Activated CD4-positive, alpha-beta T cell treated with anti-CD3 and anti-CD28 coated beads for 24 hours (primary cell): ENCODE data around the gene ABCE1.

Experiments
- DNase-seq, 2 donors: peaks; one replicate each; pipeline ENCODE4 v3.0.0-alpha.2; 2020; ENCODE audit warnings: low read depth in 2 of 2

The ABCE1 gene

DNA sequence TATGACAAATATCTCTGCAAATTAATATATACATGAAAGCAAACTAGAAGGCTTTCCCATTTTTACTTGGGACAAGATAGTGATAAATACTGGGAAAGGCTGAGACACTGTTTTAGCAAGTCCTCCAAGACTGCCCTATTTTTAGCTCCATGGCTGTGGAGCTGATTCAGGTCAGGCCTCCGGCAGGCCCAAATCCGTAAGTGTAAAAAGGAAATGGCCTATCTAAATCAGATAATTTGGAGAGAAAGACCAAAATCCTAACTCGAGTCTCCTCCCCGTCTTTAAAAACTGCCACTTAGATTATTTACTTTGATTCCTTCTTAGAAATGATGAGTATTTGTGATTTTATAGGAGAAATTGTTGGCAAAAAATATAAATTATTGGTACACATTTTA lies 79.4 kb downstream of the ABCE1 start:
- no peak for DNase-seq

DNA sequence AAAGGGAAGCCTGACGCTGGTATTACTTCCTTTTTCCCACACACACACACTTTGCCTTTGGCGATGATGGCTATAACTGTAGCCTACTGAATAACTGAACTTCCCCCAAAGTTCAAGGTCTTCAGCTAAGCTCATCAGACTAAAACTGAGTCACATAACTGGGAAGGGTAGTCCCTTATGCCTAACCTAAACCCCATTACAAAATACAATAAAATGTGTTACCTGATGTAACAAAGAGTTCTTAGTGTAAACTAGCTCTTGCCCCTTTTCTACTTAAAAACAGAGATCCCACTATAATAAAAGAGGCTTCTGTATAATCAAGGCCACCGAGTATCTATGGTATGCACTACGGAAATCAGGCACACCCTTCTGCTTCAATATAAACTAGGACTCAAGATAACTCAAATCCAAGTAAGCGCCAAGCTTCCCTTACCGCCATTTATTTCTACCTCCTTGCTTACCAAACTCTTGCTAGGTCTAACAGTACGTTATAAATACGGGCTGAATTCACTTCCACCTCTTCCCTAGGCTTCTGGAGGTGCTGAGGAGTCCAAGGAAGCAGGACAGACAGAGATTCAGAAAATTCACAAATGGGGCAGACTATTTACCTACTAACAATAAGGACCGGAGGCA lies 79.9 kb downstream of the ABCE1 start:
- DNase-seq, result no peak

DNA sequence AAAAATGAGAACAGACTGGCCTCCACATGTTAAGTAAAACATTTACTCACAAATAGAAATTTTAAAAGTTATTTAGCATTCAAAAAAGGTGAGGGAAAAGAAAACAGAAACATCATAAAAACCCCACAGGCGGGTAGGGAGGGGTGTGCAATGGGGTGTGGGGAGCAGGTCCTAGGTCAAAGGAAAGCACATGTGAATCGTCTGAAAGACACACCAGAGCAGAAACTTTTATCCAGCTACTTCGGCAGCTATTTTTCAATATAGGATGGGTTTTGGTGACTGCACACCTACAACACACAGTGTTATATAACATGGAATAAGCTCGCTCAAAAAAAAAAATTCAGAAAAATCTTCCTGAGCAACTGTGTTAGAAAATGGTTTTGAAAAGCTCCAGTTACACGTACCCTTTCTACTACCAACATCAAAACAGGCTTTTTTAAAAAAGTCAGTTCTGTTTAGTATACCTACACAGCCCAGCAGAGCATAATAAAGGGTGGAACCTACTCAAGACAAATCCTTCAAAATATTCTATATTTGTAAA lies 80.7 kb downstream of the ABCE1 start:
- no peak for DNase-seq
